Hindlimb muscle (tissue), 1 donor: Measurements from ENCODE around the gene SUFU. TPM values are rescaled to one million over a fixed set of nuclear protein-coding genes. Genes with fewer than 3 reads are reported as not detected.
"Not testable (repeated sequence)": the region's sequence is repeated elsewhere in the genome, so short reads cannot be mapped to it uniquely, and the experiment has no call there.

Experiments used
- DNase-seq: peaks from one replicate; pipeline ENCODE4 v3.0.0-alpha.2; 2013
- polyA plus RNA-seq: library from polyadenylated mRNA; unstranded; fragments of 120-200 nt; gene quantifications from one replicate; pipeline ENCODE4 v1.2.1, GENCODE V29; 2013; ENCODE audit not compliant: insufficient read length

SUFU gene
- polyA plus RNA-seq, 1 donor = 16.4 TPM

- DNase-seq = no peak
These were observed 10.9 kb downstream of the SUFU start for GRCh38 chr10:102514487-102515311.

- no peak for DNase-seq
These were observed 12.0 kb downstream of the SUFU start for GRCh38 chr10:102515724-102516123.

- DNase-seq = no peak
These were observed 13.8 kb downstream of the SUFU start for GRCh38 chr10:102517553-102517952.

GRCh38 chr10:102519246-102519825 is 15.6 kb downstream of the SUFU start:
- DNase-seq = no peak

GRCh38 chr10:102522874-102523249 is 19.1 kb downstream of the SUFU start:
- DNase-seq = no peak

GRCh38 chr10:102523250-102524029 is 19.7 kb downstream of the SUFU start:
- DNase-seq = no peak

- no peak for DNase-seq
These were observed 21.0 kb downstream of the SUFU start for GRCh38 chr10:102524746-102525145.

- DNase-seq = no peak
These were observed 23.8 kb downstream of the SUFU start for GRCh38 chr10:102527546-102527945.

GRCh38 chr10:102534333-102534732 is 30.6 kb downstream of the SUFU start:
- DNase-seq = no peak

GRCh38 chr10:102534966-102535365 is 31.2 kb downstream of the SUFU start:
- DNase-seq = not testable (repeated sequence)

- DNase-seq = no peak
These were observed 31.8 kb downstream of the SUFU start for GRCh38 chr10:102535481-102536147.

GRCh38 chr10:102537367-102537766 is 33.6 kb downstream of the SUFU start:
- no peak for DNase-seq

GRCh38 chr10:102537948-102538347 is 34.2 kb downstream of the SUFU start:
- DNase-seq = no peak

GRCh38 chr10:102538811-102539210 is 35.0 kb downstream of the SUFU start:
- no peak for DNase-seq

- DNase-seq = no peak
These were observed 36.3 kb downstream of the SUFU start for GRCh38 chr10:102540023-102540422.

- DNase-seq = no peak
These were observed 39.1 kb downstream of the SUFU start for GRCh38 chr10:102542800-102543418.

- no peak for DNase-seq
These were observed 41.6 kb downstream of the SUFU start for GRCh38 chr10:102545265-102545871.

- no peak for DNase-seq
These were observed 42.2 kb downstream of the SUFU start for GRCh38 chr10:102545997-102546396.

- no peak for DNase-seq
These were observed 43.0 kb downstream of the SUFU start for GRCh38 chr10:102546606-102547320.

GRCh38 chr10:102549549-102549948 is 45.8 kb downstream of the SUFU start:
- no peak for DNase-seq

- DNase-seq = no peak
These were observed 47.0 kb downstream of the SUFU start for GRCh38 chr10:102550636-102551210.
